Colon (tissue), 2 donors: Measurements from ENCODE around the gene TEX52.
"Not testable (repeated sequence)": the region's sequence is repeated elsewhere in the genome, so short reads cannot be mapped to it uniquely, and the experiment has no call there.

Experiments
- FAIRE-seq: peaks from 2 replicates; lab custom pipeline; 2012; peaks lifted over from hg19 to GRCh38; lab: Jason Lieb, UNC
- donor health status: control.
- donor health status: control.

The TEX52 gene

DNA sequence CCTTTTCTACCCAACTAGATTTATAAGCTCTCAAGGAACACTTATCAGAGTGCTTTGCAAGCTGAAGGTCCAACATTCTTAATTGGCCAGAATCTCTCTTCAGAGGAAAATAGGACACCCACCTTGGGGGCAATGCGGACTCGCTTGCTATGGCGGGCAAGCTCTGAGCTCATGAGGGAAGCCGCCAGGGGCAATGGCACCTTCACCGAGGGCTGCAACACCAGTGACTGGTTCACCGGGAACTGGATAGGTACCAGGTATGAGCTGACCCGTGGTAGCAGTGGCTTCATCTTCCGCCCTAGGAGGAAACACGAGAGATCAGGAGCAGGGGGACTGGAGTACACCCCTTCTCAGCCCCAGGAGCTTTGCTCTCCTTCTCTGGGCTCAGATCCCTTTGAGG, 7.4 kb upstream of the TEX52 start:
- FAIRE-seq: no peak

DNA sequence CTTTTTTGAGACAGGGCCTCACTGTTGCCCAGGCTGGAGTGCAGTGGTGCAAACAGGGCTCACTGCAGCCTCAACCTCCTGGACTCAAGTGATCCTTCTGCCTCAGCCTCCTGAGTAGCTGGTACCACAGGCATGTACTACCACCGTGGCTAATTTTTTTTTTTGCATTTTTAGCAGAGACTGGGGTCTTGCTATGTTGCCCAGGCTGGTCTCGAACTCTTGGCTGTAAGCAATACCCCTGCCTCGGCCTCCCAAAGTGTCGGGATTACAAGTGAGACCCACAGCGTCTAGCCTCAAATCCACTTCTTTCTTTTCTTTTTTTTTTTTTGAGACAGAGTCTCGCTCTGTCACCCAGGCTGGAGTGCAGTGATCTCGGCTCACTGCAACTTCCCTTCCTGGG, 6.6 kb upstream of the TEX52 start:
- not testable (repeated sequence) for FAIRE-seq

DNA sequence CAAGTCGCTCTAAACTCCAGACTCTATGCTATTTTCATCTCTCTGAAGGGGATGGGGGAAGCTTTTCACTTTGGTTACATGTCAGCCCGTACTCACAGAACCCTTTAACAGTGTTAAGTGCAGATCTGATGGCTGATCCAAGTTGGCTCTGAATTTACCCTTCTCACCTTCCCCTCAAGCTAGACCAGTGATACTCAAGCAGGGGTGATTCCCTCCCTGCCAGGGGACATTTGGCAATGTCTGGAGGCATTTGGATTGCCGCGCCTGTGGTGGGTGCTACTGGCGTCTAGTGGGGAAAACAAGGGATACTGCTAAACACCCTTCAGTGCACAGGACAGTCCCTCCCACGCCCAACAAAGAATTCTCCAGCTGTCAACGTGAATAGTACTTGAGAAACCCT, 6.0 kb upstream of the TEX52 start:
- no peak for FAIRE-seq

DNA sequence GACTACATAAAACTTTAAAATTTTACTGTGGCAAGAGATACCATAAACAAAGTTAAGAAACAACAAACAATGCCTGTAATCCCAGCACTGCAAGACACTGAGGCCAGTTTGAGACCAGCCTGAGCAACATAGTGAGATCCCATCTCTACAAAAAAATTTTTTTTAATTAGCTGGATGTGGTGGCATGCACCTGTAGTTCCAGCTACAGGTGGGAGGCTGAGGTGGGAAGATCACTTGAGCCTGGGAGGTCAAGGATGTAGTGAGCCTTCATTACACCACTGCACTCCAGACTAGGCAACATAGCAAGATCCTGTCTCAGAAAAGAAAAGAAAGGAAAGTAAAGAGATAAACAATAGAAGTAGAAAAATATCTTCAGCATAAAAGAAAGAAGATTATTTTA, 3.3 kb upstream of the TEX52 start:
- FAIRE-seq: no peak

DNA sequence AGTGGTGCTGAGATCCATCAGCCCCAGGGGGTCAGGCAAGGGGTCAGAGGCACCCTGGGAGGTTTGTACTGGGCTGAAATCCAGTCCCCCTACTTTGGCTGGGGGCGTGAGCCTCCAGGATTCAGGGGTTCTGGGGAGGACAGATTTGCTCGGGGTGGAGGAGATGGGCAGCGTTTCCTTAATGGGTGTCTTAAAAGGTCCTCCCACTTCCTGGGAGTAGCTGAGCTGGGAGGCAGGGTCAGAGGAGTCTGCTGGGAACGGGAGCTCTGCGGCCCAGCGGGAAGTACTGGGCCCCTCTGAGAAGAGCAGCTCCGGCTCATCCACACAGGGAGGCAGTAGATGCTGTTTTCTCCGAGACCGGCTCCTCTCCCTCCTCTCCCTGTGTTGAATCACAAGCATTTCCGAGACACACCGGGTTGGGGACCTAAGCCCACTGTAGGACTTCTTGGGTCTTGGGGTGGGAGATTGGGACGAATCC, 2.1 kb upstream of the TEX52 start:
- FAIRE-seq: no peak

DNA sequence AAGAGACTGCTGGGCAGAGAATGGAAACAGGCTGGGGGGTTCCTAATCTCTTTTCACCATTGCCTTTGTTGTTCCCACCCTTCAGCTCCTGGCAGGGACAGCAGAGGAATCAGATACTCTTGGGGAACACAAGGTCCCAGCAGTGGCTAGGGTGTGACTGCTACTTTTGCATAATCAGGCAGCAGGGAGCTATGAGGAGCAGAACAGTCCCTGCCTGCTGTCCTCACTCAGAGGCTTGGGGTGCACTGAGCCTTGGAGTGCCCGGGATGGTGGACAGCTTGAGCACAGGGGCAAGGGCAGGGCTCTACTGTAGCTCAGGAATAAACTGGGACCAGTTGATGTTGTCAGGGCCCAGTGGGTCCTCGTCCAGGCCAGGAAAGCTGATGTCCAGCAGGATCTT, 1.5 kb upstream of the TEX52 start:
- FAIRE-seq: no peak

DNA sequence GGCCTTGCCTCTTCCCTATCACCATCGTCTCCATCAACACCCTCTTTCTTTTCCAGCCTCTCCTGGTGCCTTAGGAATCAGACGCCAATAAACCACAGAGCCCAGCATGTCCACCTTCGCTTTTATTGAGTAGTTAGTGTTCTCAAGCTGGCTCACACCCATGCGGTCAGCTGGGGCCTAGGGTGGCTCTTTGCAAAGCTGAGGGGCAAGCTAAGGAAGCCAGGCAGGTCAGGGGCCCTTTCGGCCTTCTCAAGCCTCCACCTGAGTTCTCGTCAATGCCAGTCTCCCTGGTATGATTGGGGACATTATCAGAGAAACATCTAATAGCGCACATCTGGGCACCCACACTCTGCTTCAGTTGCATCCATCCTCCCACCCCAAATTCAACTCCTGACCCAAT, 737 bp upstream of the TEX52 start:
- no peak for FAIRE-seq

DNA sequence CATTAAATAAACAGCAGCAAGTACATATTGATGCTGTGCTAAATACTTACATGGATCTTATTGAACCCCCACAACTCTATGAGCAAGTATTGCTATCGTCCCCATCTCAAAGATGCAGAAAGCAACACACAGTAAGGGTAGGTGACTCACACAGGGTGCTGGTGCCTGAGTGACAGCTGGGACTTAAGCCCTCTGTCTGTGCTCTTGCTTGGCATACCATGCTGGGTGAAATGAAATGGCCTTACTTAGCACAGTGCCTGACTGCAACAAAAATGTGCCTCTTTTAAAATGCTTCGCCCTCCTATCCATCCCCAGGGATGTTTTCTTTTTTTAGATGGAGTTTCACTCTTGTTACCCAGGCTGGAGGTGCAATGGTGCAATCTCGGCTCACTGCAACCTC, 788 bp downstream of the TEX52 start:
- no peak for FAIRE-seq

DNA sequence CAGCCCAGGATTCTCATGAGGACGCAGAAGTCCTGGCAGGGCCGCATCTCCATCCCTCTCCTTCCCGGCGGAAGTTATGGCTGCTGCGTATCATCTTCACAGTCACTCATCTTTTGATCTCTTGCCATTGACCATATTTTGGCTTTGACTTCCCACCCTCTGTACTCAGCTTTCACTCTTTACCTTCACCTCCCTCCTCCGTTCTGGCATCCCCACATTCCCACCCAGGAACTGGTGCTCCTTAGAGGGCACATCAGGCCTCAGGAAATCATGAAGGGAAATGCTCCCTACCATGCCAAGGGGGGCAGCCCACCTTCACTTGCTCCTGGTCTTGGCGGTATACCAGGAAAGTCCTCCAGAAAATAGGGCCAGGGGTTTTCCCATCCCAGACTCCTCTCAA, 1.3 kb downstream of the TEX52 start:
- no peak for FAIRE-seq

DNA sequence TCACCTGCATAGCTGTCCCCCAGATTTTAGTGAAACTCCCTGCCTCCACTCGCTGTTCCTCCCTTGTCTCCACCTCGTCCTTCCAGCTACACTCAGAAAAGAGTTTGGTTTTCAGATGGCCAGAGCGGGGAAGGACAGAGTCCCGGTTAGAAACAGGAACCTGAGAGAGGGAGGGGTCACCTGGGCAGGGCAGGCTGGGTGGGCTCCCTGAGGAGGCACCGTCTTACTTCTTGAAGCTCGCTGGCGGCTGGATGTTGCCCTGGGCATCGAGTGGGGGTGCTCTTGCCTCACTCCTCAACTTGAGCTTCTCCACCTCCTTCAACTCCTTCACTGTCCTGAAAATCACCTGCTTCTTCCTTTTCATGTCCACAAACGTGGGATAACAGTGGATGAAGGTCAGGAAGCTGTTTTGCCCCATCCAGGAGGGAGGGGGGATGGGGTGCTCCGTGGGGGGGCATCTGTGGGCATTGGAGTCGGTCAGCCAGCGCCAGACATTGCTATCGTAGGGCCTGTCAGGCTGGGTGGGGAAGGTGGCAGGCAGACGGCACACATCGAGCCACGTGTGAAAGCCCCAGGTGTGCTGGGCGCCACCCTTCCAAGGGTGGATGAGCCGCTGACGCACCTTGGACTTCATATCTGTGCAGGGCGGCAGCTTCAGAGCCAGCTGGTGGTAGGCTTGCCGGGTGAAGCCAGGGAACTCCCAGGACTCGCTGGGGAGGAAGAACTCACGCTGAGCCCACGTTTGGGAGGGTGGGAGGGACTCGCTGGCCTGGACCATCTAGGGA, 2.0 kb downstream of the TEX52 start:
- no peak for FAIRE-seq

DNA sequence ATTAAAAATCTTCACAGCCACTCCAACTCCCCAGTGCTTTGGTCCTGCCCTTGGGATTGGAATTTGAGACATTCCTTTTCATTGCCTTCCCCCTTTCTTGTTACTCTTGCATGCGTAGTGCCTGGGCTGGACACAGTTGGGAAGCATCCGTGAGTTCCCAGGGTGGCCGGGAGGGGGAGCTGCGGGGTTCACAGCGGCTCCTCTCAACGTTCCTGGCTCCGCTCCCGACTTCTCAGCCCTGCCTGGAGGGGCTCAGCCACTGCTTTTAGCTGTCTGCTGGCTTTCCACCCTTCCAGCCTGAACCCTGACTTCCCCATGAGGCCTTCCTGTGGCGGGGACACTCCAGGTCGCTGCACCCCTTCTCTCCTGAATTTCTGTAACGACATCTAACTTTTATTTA, 3.2 kb downstream of the TEX52 start:
- FAIRE-seq: no peak

DNA sequence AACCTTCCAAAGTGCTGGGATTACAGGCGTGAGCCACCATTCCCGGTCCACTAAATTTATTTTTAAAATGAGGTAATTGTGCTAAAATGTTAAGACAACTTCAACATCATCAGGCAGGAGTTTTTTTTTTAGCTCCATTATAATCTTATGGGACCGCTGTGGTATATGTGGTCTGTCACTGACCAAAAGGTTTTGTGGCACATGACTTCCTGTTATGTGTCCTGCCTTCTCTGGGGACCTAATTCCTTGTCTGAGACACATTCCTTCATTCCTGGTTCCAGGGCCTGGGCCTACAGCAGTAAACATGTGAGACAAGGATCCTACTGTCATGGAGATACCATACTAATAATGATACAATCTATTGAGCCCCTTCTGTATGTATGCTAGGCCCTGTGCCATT, 4.9 kb downstream of the TEX52 start:
- FAIRE-seq: no peak

DNA sequence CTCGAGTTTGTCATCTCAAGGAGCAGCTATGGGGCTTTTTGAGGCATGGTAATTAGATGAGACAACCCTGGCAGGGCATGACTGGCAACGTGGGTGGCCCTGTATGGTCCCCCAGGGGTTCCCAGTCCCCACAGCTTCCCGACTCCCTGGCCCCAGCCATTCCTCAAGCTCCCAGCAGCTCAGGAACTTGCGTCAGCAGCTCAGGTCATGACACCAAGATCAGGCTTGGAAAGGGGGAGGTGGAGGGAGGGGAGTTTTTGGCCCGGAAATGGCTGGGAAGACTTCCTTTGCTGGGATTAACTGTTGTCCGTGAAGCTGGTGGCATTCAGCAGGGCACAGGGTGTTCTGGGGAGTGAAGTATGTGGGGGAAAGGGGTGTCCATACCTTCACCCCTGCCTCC, 11.6 kb downstream of the TEX52 start:
- FAIRE-seq: no peak

DNA sequence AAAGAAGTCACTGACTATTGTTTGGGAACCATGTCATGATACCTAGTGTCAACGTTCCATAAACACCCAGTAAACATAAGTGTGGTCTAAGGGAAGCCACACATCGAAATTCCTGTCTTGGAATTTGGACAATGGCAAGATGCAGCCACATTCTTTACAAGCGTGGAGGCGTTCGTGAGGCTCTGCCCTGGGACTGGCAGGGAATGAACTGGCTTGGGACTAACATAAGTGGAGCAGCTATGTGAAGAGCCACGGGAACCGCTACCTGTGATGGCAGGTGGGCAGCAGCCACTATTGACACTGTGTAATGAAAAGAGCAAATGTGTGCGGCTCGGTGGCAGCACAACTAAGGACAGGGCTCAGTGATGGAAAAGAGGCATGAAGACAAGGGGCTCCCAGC, 12.1 kb downstream of the TEX52 start:
- FAIRE-seq: no peak

DNA sequence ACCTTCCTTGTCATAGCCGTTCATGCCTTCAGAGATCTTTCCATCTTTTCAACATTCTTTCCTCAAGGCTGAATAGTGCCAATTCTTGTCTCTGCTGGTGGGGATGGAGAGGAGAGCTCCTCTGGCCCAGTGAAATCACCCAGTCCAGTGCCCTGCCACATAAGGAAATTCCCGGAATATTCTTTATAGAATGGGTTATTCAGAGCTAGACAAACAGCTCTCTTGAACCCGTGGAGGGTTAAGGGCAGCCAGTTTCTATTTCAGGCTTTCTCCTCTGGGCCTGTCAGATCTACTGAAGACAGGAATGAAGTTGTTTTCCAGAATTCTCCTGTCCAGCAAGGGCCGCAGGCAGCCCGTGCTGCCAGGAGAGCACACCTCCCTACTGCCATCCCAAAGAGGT, 13.9 kb downstream of the TEX52 start:
- no peak for FAIRE-seq

DNA sequence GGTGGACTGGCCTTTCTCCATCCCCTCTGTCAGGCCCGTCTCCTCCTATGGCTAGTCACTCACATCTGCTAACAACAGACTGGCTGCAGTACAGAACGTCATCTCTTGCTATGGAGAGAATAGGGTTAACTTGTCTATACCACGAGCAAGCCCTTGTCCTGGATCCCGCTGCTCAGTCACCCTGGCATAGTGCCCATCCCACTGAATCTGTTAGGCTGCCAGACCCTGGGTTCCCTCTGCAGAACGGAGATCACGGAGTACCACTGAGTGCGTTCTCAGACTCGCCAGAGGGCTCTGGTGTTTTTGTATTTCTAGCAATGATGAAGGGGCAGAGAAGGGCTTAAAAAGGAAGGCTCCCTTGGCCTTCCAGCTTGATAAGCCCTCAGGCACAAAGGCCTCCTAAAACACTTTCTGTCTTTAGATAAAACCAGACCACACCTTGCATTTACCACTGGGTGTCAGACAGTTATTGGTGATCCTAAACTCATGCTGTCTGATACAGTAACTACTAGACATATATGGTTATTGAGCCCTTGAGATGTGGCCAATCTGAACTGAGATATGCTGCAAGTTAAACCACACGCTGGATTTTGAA, 15.7 kb downstream of the TEX52 start:
- FAIRE-seq: no peak

DNA sequence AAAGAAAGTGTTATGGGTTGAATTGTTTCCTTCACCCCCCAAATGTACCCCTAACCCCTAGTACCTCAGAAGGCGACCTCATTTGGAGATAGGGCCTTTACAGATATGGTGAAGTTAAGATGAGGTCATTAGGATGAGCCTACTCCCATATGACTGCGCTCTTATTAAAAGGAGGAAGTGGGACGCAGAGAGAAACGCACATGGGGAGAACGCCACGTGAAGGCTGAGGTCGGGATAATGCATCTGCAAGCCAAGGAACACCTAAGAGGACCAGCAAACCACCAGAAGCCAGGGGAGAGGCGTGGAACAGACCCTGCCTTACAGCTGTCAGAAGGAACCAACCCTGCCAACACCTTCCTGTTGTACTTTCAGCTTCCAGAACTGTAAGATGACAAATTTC, 20.3 kb downstream of the TEX52 start:
- FAIRE-seq: no peak

DNA sequence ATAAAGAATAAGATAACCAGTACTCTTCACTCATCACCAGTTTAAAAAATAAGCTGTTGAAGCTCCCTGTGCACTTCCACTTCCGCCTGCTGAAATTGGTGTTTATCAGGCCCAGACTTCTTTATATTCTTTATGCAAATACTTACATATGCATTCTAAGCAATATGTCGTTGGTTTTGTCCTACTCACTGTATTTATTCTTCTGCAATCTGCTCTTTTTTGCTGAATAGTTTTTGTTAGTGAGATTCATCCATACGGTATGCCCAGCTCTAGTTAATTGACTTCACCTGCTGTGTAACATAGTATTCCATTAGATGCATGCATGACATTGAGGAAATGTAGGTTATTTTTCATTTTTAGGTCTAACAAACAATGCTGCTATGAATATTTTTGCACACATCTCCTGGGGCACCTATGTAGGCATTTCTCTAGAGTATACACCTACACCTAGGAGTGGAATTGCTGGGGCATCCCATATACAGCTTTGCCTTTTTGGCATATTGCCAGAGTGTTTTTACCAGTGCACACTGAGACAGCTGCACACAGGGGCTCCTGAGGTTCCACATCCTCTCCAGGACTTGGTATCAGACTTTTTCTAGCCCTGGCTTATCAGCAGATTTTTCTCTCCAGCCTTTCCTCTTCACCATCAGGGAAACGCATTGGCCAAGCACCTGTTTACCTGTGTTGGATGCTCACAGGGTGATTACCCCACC, 21.0 kb downstream of the TEX52 start:
- no peak for FAIRE-seq

DNA sequence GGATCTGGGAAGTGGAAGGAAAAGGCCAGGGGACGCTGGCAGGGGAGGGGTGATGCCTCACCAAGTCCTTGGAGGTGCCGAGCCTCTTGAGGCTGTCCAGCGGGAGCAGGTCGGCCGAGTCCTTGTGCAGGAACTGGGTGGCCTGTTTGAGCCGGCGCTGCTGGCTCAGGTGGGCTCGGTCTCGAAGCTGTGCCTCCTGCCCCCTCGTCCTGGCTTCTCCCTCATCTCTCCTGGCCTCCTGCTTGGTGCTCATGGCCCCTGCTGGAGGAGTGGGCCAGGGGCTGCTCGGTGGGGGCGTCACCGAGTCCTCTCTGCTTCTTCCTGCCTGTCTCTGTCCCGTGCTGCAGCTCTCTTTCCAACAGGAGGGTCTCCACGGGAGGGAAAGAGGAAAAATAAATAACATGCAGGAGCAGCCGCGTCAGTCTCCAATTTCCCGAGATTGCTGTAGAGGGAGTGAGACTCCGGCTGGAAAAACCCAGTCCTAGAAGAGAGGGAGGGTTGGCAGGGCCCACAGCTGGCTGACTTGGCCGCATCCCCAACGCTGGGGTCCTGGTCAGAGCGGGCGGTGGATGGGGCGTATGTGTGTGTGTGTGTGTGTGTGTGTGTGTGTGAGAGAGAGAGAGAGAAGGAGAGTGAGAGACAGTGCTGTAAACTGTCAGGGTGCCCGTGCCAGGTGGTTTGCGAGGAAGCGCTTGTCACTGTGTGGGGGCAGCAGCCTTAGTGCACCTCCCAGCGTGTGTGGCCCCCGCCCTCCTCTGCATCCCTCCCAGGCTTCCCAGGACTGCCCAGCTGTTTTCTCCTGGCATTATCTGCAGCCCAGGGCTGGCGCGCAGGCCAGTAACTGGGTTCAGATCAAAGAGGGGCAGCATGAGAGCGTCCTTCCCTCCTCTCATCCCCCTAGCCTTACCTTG, 22.0 kb downstream of the TEX52 start, which contains the start of gene NRIP2:
TSS of gene NRIP2 (minus strand) at position 455 of the 911 bp plus-strand sequence. CDS start at position 403, 52 bp downstream.
- no peak for FAIRE-seq

DNA sequence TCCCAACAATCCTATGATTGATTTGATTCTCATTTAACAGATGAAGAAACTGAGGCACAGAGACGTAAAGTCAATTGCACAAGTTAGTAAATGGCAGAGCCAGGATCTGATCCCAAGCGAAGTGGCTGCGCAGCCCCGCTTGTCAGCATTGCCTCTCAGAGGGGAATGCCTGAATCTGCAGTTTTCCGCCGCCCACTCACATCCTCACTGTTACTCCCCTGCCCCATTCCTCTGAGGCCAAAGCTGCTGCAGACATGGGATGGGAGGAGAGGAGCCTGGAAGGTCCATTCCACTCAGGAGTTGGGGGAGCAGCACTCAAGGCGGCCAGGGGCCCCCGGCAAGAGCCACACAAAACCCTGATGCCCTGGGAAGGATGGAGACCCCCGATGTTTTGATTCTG, 23.0 kb downstream of the TEX52 start:
- FAIRE-seq: no peak

DNA sequence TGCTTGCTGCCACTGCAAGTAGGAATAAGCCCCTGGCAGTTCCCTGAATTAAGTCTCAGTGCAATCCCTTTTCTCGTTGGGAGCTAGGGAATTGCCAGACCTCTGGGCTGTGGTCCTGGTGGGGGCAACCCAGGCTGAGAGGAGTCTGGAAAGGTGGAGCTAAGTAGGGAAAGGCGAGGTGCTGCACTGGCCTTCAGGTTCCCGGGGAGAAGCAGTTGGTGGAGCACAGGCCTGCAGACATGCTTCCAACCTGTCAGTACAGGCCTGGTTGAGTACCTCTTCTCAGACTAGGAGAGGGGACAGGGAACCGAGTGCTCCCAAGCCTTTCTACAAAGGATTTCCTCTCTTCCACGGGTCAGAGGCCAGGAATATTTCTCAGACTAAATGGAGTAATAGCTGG, 23.5 kb downstream of the TEX52 start:
- FAIRE-seq: no peak

DNA sequence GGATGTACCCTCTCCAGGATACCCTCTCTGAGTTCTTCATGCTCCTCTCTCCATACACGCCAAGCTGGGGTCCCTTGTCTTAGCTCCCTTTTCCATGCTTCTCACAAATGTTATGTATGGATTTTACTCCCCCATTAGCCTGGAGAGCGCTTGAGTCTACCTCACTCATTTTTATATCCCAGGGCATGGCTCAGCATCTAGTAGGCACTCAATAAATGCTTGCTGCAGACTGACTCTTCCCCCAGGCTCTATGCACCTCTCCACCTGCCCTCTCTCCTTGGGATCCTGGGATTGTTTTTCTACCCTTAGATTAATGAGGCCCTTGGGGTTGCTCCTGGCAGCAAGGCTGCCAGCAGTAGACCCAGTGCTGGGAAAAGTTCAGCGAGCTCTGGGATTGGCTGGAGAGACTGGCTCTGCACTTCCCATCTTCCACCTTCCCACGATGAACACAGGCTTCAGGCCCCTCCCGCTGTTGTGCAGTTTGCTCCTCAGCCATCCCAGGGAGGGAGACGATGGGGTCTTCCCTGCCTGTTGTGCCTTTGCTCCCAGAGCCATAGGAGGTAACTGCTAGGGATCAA, 24.2 kb downstream of the TEX52 start:
- FAIRE-seq: no peak
